Astrocyte (in vitro differentiated cells and primary cell): ENCODE data around the gene UNC5B. TPM values are rescaled to one million over a fixed set of nuclear protein-coding genes. Genes with fewer than 3 reads are reported as not detected.

Experiments used
- DNase-seq: peaks from one replicate; pipeline ENCODE4 v3.0.0-alpha.2; 2010; ENCODE audit warnings: low read depth
- FAIRE-seq: peaks from 2 replicates; lab custom pipeline; 2011; peaks lifted over from hg19 to GRCh38; lab: Jason Lieb, UNC
- H2AFZ ChIP-seq: 2 replicates; pipeline ENCODE4 v1.6.0; 2012; ENCODE audit warnings: low read depth, low read length, inconsistent platforms
- H3K27ac ChIP-seq: 2 replicates; pipeline ENCODE4 v1.5.1; 2011; ENCODE audit warnings: low read depth, low read length, inconsistent platforms
- H3K27me3 ChIP-seq: 2 replicates; pipeline ENCODE4 v1.6.0; 2011; ENCODE audit warnings: low read length, inconsistent platforms; ENCODE audit not compliant: insufficient read depth
- H3K36me3 ChIP-seq: 2 replicates; pipeline ENCODE4 v1.5.1; 2011; ENCODE audit warnings: low read length, inconsistent platforms; ENCODE audit not compliant: insufficient read depth
- H3K4me1 ChIP-seq: 2 replicates; pipeline ENCODE4 v1.5.1; 2011; ENCODE audit warnings: low read length, inconsistent platforms; ENCODE audit not compliant: insufficient read depth
- H3K4me2 ChIP-seq: 2 replicates; pipeline ENCODE4 v1.6.0; 2012; ENCODE audit warnings: low read length, inconsistent platforms
- H3K4me3 ChIP-seq: 2 replicates; pipeline ENCODE4 v1.5.1; 2011; ENCODE audit warnings: low read depth, mild to moderate bottlenecking, low read length, inconsistent platforms; ENCODE audit not compliant: insufficient read depth
- H3K79me2 ChIP-seq: 2 replicates; pipeline ENCODE4 v1.6.0; 2012; ENCODE audit warnings: mild to moderate bottlenecking, low read length, inconsistent platforms; ENCODE audit not compliant: insufficient read depth
- H3K9ac ChIP-seq: 2 replicates; pipeline ENCODE4 v1.6.0; 2012; ENCODE audit warnings: mild to moderate bottlenecking, low read length, inconsistent platforms
- H3K9me3 ChIP-seq: 2 replicates; pipeline ENCODE4 v1.5.1; 2012; ENCODE audit warnings: low read depth, mild to moderate bottlenecking, low read length, inconsistent platforms; ENCODE audit not compliant: insufficient read depth
- H4K20me1 ChIP-seq: 2 replicates; pipeline ENCODE4 v1.6.0; 2012; ENCODE audit warnings: low read length, inconsistent platforms; ENCODE audit not compliant: insufficient read depth
- H3K27ac Mint-ChIP-seq: one replicate; pipeline ENCODE4 v1.8.0; 2021; ENCODE audit warnings: mild to moderate bottlenecking, mixed read lengths; ENCODE audit not compliant: unreplicated experiment
- H3K27me3 Mint-ChIP-seq: one replicate; pipeline ENCODE4 v1.8.0; 2021; ENCODE audit warnings: low read depth, mixed read lengths; ENCODE audit not compliant: unreplicated experiment
- H3K36me3 Mint-ChIP-seq: one replicate; pipeline ENCODE4 v1.8.0; 2021; ENCODE audit warnings: low read depth, mixed read lengths; ENCODE audit not compliant: unreplicated experiment
- H3K4me1 Mint-ChIP-seq: one replicate; pipeline ENCODE4 v1.8.0; 2021; ENCODE audit warnings: low read depth, mixed read lengths; ENCODE audit not compliant: unreplicated experiment
- H3K4me3 Mint-ChIP-seq: one replicate; pipeline ENCODE4 v1.8.0; 2021; ENCODE audit warnings: mild to moderate bottlenecking, moderate library complexity, mixed read lengths; ENCODE audit not compliant: unreplicated experiment
- H3K9me3 Mint-ChIP-seq: one replicate; pipeline ENCODE4 v1.8.0; 2021; ENCODE audit warnings: mild to moderate bottlenecking, mixed read lengths; ENCODE audit not compliant: unreplicated experiment
- EZH2 ChIP-seq: IDR thresholded peaks from 2 replicates; pipeline ENCODE4 v1.6.1; 2012; ENCODE audit warnings: mild to moderate bottlenecking, low read length, inconsistent platforms; ENCODE audit not compliant: insufficient read depth
- total RNA-seq: library from RNA; stranded (reverse); gene quantifications from 2 replicates; pipeline ENCODE4 v1.2.1, GENCODE V29; 2021
- TF ChIP-seq, protein P1 (sequence below): IDR thresholded peaks from 2 replicates; pipeline ENCODE4 v1.5.1; 2011; ENCODE audit warnings: low read depth, mild to moderate bottlenecking, inconsistent platforms, low read length, moderate library complexity; ENCODE audit not compliant: insufficient read depth

The UNC5B gene
- total RNA-seq, 1 donor from 2014 or later = 15.0 TPM

- peaks cover 36% of the 10 kb centered on the region for H4K20me1 ChIP-seq
- H3K27me3 Mint-ChIP-seq = peaks cover 2% of the 10 kb centered on the region
- H3K36me3 ChIP-seq = no peaks in the 10 kb centered on the region
- H3K27ac ChIP-seq = no peak overlapping the region
- FAIRE-seq (no peak), DNase-seq (no peak)
- no peaks in the 10 kb centered on the region for H3K9me3 Mint-ChIP-seq
- TF ChIP-seq, protein P1, sequence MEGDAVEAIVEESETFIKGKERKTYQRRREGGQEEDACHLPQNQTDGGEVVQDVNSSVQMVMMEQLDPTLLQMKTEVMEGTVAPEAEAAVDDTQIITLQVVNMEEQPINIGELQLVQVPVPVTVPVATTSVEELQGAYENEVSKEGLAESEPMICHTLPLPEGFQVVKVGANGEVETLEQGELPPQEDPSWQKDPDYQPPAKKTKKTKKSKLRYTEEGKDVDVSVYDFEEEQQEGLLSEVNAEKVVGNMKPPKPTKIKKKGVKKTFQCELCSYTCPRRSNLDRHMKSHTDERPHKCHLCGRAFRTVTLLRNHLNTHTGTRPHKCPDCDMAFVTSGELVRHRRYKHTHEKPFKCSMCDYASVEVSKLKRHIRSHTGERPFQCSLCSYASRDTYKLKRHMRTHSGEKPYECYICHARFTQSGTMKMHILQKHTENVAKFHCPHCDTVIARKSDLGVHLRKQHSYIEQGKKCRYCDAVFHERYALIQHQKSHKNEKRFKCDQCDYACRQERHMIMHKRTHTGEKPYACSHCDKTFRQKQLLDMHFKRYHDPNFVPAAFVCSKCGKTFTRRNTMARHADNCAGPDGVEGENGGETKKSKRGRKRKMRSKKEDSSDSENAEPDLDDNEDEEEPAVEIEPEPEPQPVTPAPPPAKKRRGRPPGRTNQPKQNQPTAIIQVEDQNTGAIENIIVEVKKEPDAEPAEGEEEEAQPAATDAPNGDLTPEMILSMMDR = no peak
- no peak for TF ChIP-seq EZH2
- H3K9ac ChIP-seq = no peak overlapping the region
- no peaks in the 10 kb centered on the region for H3K4me1 ChIP-seq
- H3K27ac Mint-ChIP-seq = no peak overlapping the region
- H3K4me3 Mint-ChIP-seq = no peak overlapping the region
- no peaks in the 10 kb centered on the region for H3K9me3 ChIP-seq
- H3K4me2 ChIP-seq = no peak overlapping the region
- H3K4me3 ChIP-seq = no peak overlapping the region
- H3K4me1 Mint-ChIP-seq = no peaks in the 10 kb centered on the region
- no peaks in the 10 kb centered on the region for H3K27me3 ChIP-seq
- peaks cover 21% of the 10 kb centered on the region for H3K36me3 Mint-ChIP-seq
- H2AFZ ChIP-seq = no peak overlapping the region
- H3K79me2 ChIP-seq = no peaks in the 10 kb centered on the region
These were observed 73.6 kb downstream of the UNC5B start for GRCh38 chr10:71285986-71286385.

DNA sequence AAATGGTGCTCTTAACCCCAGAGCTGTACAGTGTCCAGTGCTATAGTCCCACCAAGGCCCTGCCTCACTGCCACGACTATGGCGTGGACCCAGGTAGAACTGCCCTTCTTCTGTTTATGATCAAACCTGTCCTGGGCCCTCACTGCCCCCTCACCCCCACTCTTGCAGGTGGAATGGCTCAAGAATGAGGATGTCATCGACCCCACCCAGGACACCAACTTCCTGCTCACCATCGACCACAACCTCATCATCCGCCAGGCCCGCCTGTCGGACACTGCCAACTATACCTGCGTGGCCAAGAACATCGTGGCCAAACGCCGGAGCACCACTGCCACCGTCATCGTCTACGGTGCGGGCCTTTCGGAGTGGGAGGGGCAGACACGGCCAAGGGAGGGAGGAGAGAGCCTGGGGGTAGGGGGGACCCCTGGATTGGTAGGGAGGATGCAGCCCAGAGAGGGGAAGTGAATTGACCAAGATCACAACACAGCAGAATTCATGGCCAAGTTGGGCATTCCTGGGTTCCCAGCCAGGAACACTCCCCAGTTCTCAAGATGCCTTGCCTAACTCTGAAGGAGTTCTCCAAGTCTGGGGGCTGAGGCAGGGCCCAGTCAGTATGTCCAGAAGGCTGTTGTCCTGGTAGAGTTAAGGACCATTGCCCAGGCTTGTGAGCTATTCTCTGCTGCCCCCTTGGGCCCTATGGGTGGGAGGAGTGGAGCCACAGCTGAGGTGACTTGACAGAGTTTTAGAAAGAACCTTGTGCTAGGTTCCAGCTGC, 74.3 kb downstream of the UNC5B start:
- no peaks in the 10 kb centered on the region for H3K4me1 Mint-ChIP-seq
- DNase-seq = no peak
- Histone ChIP-seq H2AFZ (no peak overlapping the region), H3K27ac (no peak overlapping the region), H3K27me3 (no peaks in the 10 kb centered on the region), H3K9ac (no peak overlapping the region), H3K4me2 (no peak overlapping the region), H4K20me1 (peaks cover 36% of the 10 kb centered on the region), H3K79me2 (no peaks in the 10 kb centered on the region), H3K4me3 (no peak overlapping the region), H3K9me3 (no peaks in the 10 kb centered on the region), H3K36me3 (no peaks in the 10 kb centered on the region), H3K4me1 (no peaks in the 10 kb centered on the region)
- no peaks in the 10 kb centered on the region for H3K9me3 Mint-ChIP-seq
- H3K36me3 Mint-ChIP-seq = peaks cover 21% of the 10 kb centered on the region
- no peak for FAIRE-seq
- no peak for TF ChIP-seq EZH2
- TF ChIP-seq, protein P1 = no peak
- peaks cover 2% of the 10 kb centered on the region for H3K27me3 Mint-ChIP-seq
- no peak overlapping the region for H3K27ac Mint-ChIP-seq
- H3K4me3 Mint-ChIP-seq = no peak overlapping the region

- Histone ChIP-seq H3K79me2 (no peaks in the 10 kb centered on the region), H3K27me3 (no peaks in the 10 kb centered on the region), H3K9me3 (no peaks in the 10 kb centered on the region), H3K27ac (no peak overlapping the region), H3K4me3 (no peak overlapping the region), H3K9ac (no peak overlapping the region), H3K36me3 (peaks cover 3% of the 10 kb centered on the region), H3K4me1 (no peaks in the 10 kb centered on the region), H2AFZ (no peak overlapping the region), H3K4me2 (no peak overlapping the region), H4K20me1 (peaks cover 36% of the 10 kb centered on the region)
- Mint-ChIP-seq H3K4me1 (no peaks in the 10 kb centered on the region), H3K36me3 (peaks cover 23% of the 10 kb centered on the region), H3K27me3 (peaks cover 3% of the 10 kb centered on the region), H3K27ac (no peak overlapping the region), H3K9me3 (no peaks in the 10 kb centered on the region), H3K4me3 (no peak overlapping the region)
- FAIRE-seq (no peak), DNase-seq (no peak)
- TF ChIP-seq EZH2 = no peak
- TF ChIP-seq, protein P1 = no peak
These were observed 75.1 kb downstream of the UNC5B start for GRCh38 chr10:71287456-71287855.
